IMR-90 (cell line): Measurements from ENCODE around the gene NKAIN1. TPM values are rescaled to one million over a fixed set of nuclear protein-coding genes. Genes with fewer than 3 reads are reported as not detected.

Experiments
- ATAC-seq: fragments of 200-7000 bp; cut with Tn5 transposase; 2 replicates; pipeline ENCODE4 v1.9.1; 2020; ENCODE audit warnings: low read depth, mild to moderate bottlenecking, moderate library complexity
- BruUV-seq: library from RNA; stranded (reverse); fragments of 400-500 nt; replicated peaks from 2 replicates; lab custom pipeline; 2021; lab: Mats Ljungman, UMichigan
- CTCF ChIA-PET: fragments of 300-600 bp; formaldehyde crosslinking; extraction: SDS; loops from one replicate; lab custom pipeline; 2021; ENCODE audit warnings: antibody characterized with exemption; lab: Yijun Ruan, JAX
- POLR2A ChIA-PET: fragments of 300-600 bp; sonication (Branson Sonifier 250); formaldehyde crosslinking; loops from one replicate; lab custom pipeline; 2022; ENCODE audit warnings: antibody characterized with exemption; ENCODE audit not compliant: unreplicated experiment; lab: Charles Lee
- DNase-seq: peaks from one replicate; pipeline ENCODE4 v3.0.0; 2013
- H2AFZ ChIP-seq: replicated peaks from 2 replicates; pipeline ENCODE3; 2013; ENCODE audit warnings: low read length, mild to moderate bottlenecking; ENCODE audit not compliant: poor library complexity
- H2AK5ac ChIP-seq: 2 replicates; pipeline ENCODE4 v1.6.1; 2013; ENCODE audit warnings: low read depth, low read length, inconsistent platforms
- H2AK9ac ChIP-seq: replicated peaks from 2 replicates; pipeline ENCODE3; 2013; ENCODE audit warnings: mild to moderate bottlenecking, low read depth, low read length, moderate library complexity; ENCODE audit not compliant: poor library complexity
- H2BK120ac ChIP-seq: 2 replicates; pipeline ENCODE4 v1.6.1; 2013; ENCODE audit warnings: low read depth, low read length, inconsistent platforms
- H2BK15ac ChIP-seq: 3 replicates; pipeline ENCODE4 v1.6.1; 2013; ENCODE audit warnings: low read depth, low read length, inconsistent platforms
- H2BK20ac ChIP-seq: 2 replicates; pipeline ENCODE4 v1.6.1; 2013; ENCODE audit warnings: low read depth, mild to moderate bottlenecking, inconsistent platforms, low read length, moderate library complexity
- H2BK5ac ChIP-seq: 2 replicates; pipeline ENCODE4 v1.6.1; 2013; ENCODE audit warnings: mild to moderate bottlenecking, low read depth, low read length, inconsistent platforms; ENCODE audit not compliant: poor library complexity, severe bottlenecking
- H3K14ac ChIP-seq: replicated peaks from 2 replicates; pipeline ENCODE4 v1.6.1; 2013; ENCODE audit warnings: low read depth, low read length, inconsistent platforms
- H3K18ac ChIP-seq: 2 replicates; pipeline ENCODE4 v1.6.1; 2013; ENCODE audit warnings: low read depth, low read length, control low read depth
- H3K23ac ChIP-seq: 2 replicates; pipeline ENCODE4 v1.6.1; 2013; ENCODE audit warnings: low read depth, low read length, inconsistent platforms
- H3K27ac ChIP-seq: 2 replicates; pipeline ENCODE4 v1.5.1; 2013; ENCODE audit warnings: mild to moderate bottlenecking, control low read depth, low read length; ENCODE audit not compliant: insufficient read depth
- H3K27me3 ChIP-seq: 2 replicates; pipeline ENCODE4 v1.6.1; 2013; ENCODE audit warnings: low read length; ENCODE audit not compliant: control insufficient read depth, insufficient read depth
- H3K36me3 ChIP-seq: 2 replicates; pipeline ENCODE4 v1.6.1; 2013; ENCODE audit warnings: low read length, mixed read lengths; ENCODE audit not compliant: control insufficient read depth, insufficient read depth
- H3K4ac ChIP-seq: 2 replicates; pipeline ENCODE4 v1.6.1; 2013; ENCODE audit warnings: low read depth, low read length, inconsistent platforms
- H3K4me1 ChIP-seq: 2 replicates; pipeline ENCODE4 v1.6.1; 2013; ENCODE audit warnings: low read length, mixed read lengths; ENCODE audit not compliant: control insufficient read depth, insufficient read depth
- H3K4me2 ChIP-seq: 2 replicates; pipeline ENCODE4 v1.6.1; 2013; ENCODE audit warnings: low read depth, mild to moderate bottlenecking, control low read depth, low read length, moderate library complexity
- H3K4me3 ChIP-seq: 2 replicates; pipeline ENCODE4 v1.5.1; 2013; ENCODE audit warnings: low read depth, mild to moderate bottlenecking, control low read depth, low read length, moderate library complexity; ENCODE audit not compliant: insufficient read depth
- H3K56ac ChIP-seq: 2 replicates; pipeline ENCODE4 v1.6.1; 2013; ENCODE audit warnings: low read length, inconsistent platforms; ENCODE audit not compliant: insufficient read depth; ENCODE audit errors: extremely low read depth
- H3K79me1 ChIP-seq, 2 experiments: 2 replicates each; pipeline ENCODE4 v1.6.1; 2013; ENCODE audit warnings: low read length in 2 of 2, inconsistent platforms in 1 of 2, low read depth in 1 of 2
- H3K9ac ChIP-seq: 2 replicates; pipeline ENCODE4 v1.6.1; 2013; ENCODE audit warnings: low read depth, low read length, control low read depth
- H3K9me1 ChIP-seq: 2 replicates; pipeline ENCODE4 v1.6.1; 2013; ENCODE audit warnings: low read length, inconsistent platforms; ENCODE audit not compliant: insufficient read depth
- H3K9me3 ChIP-seq: 2 replicates; pipeline ENCODE4 v1.6.1; 2013; ENCODE audit warnings: low read length; ENCODE audit not compliant: control insufficient read depth, insufficient read depth
- H4K20me1 ChIP-seq: 2 replicates; pipeline ENCODE4 v1.6.1; 2013; ENCODE audit warnings: low read length, inconsistent platforms; ENCODE audit not compliant: insufficient read depth
- H4K5ac ChIP-seq: 2 replicates; pipeline ENCODE4 v1.6.1; 2013; ENCODE audit warnings: mild to moderate bottlenecking, low read depth, low read length, control low read depth
- H4K8ac ChIP-seq, 2 experiments: 2 replicates each; pipeline ENCODE4 v1.6.1; 2013; ENCODE audit warnings: low read depth in 2 of 2, low read length in 2 of 2, control low read depth in 1 of 2, inconsistent platforms in 1 of 2
- H4K91ac ChIP-seq: 2 replicates; pipeline ENCODE4 v1.6.1; 2013; ENCODE audit warnings: low read depth, low read length, inconsistent platforms; ENCODE audit not compliant: insufficient read depth
- BHLHE40 ChIP-seq: fragments of 150-350 bp; IDR thresholded peaks from 2 replicates; pipeline ENCODE4 v1.6.1; 2016; ENCODE audit warnings: mild to moderate bottlenecking, low read depth, low read length
- CEBPB ChIP-seq: IDR thresholded peaks from 2 replicates; pipeline ENCODE4 v1.6.1; 2012; ENCODE audit warnings: low read depth, low read length, improper control_type of control experiment
- CHD1 ChIP-seq: IDR thresholded peaks from 2 replicates; pipeline ENCODE4 v1.6.1; 2012; ENCODE audit warnings: low read depth, low read length, improper control_type of control experiment
- CTCF ChIP-seq: conservative IDR thresholded peaks from 2 replicates; pipeline ENCODE4 v1.5.1; 2012; ENCODE audit warnings: mild to moderate bottlenecking, low read depth, low read length, improper control_type of control experiment
- ELK1 ChIP-seq: fragments of 150-350 bp; IDR thresholded peaks from 2 replicates; pipeline ENCODE4 v1.6.1; 2016; ENCODE audit warnings: low read depth, mild to moderate bottlenecking, low read length, moderate library complexity, borderline replicate concordance
- FOS ChIP-seq: fragments of 150-350 bp; IDR thresholded peaks from 2 replicates; pipeline ENCODE4 v1.6.1; 2016; ENCODE audit warnings: low read depth, low read length
- MAFK ChIP-seq: IDR thresholded peaks from 2 replicates; pipeline ENCODE4 v1.6.1; 2012; ENCODE audit warnings: low read depth, low read length, improper control_type of control experiment
- MAZ ChIP-seq: IDR thresholded peaks from 2 replicates; pipeline ENCODE4 v1.6.1; 2012; ENCODE audit warnings: low read depth, mild to moderate bottlenecking, low read length, improper control_type of control experiment, moderate library complexity, borderline replicate concordance
- MXI1 ChIP-seq: IDR thresholded peaks from 2 replicates; pipeline ENCODE4 v1.6.1; 2012; ENCODE audit warnings: low read depth, mild to moderate bottlenecking, low read length, moderate library complexity, borderline replicate concordance
- NFE2L2 ChIP-seq: fragments of 150-350 bp; IDR thresholded peaks from 2 replicates; pipeline ENCODE4 v1.6.1; 2016; ENCODE audit warnings: low read depth, mild to moderate bottlenecking, low read length
- POLR2A ChIP-seq: IDR thresholded peaks from 2 replicates; pipeline ENCODE4 v1.6.1; 2012; ENCODE audit warnings: mild to moderate bottlenecking, low read depth, low read length
- RAD21 ChIP-seq: IDR thresholded peaks from 2 replicates; pipeline ENCODE4 v1.6.1; 2012; ENCODE audit warnings: low read length, improper control_type of control experiment
- RCOR1 ChIP-seq: IDR thresholded peaks from 2 replicates; pipeline ENCODE4 v1.6.1; 2012; ENCODE audit warnings: mild to moderate bottlenecking, low read length, improper control_type of control experiment; ENCODE audit not compliant: insufficient replicate concordance
- RFX5 ChIP-seq: IDR thresholded peaks from 2 replicates; pipeline ENCODE4 v1.8.0; 2012; ENCODE audit warnings: low read depth, mild to moderate bottlenecking, low read length, moderate library complexity
- SMC3 ChIP-seq: fragments of 150-350 bp; IDR thresholded peaks from 2 replicates; pipeline ENCODE4 v1.6.1; 2016; ENCODE audit warnings: low read depth, mild to moderate bottlenecking, antibody characterized with exemption, low read length, moderate library complexity
- USF2 ChIP-seq: fragments of 150-350 bp; IDR thresholded peaks from 2 replicates; pipeline ENCODE4 v1.6.1; 2017; ENCODE audit warnings: mild to moderate bottlenecking, antibody characterized with exemption, low read length, low read depth
- WGBS, 2 experiments: methylation state at CpG; one replicate each; pipeline versions ENCODE4 v1.1.5 to v1.1.7; 2013; ENCODE audit warnings: missing lambda C conversion rate in 2 of 2; ENCODE audit not compliant: insufficient read length in 1 of 2; ENCODE audit errors: extremely low coverage in 2 of 2; 5-methylcytosine and 5-hydroxymethylcytosine counted together
- dilution Hi-C: fragments of 300-500 bp; cut with HindIII; formaldehyde crosslinking; loops from one replicate; pipeline ENCODE4 v1.14.3; 2018; ENCODE audit warnings: low sequenced_read_pairs; ENCODE audit not compliant: unreplicated experiment
- in situ Hi-C: fragments of 300-500 bp; cut with MboI; formaldehyde crosslinking; loops from 3 replicates; pipeline ENCODE4 v1.14.3; 2019; ENCODE audit warnings: low sequenced_read_pairs, inconsistent platforms, mixed read lengths
- intact Hi-C: fragments of 100-400 bp; cut with micrococcal nuclease; formaldehyde crosslinking; loops from 2 replicates; pipeline ENCODE4 v1.10.0; 2022
- polyA plus RNA-seq, 3 experiments: library from polyadenylated mRNA; depleted of rRNA; stranded (reverse); fragments of >200 nt; gene quantifications; 2 replicates each; pipeline ENCODE4 v1.2.3, GENCODE V29; 2012; ENCODE audit warnings: low replicate concordance in 1 of 3
- total RNA-seq: library from RNA; depleted of rRNA; stranded (reverse); fragments of >200 nt; gene quantifications from 2 replicates; pipeline ENCODE4 v1.2.3, GENCODE V29; 2012

The NKAIN1 gene
- total and polyA plus RNA-seq, 2 of the 4 experiments (the other 2 are of a cell fraction) = under 0.01 to 0.09 TPM

- Histone ChIP-seq H2AK5ac (no peak overlapping the region), H2BK5ac (no peak overlapping the region), H4K91ac (no peak overlapping the region), H3K14ac (no peak overlapping the region), H3K36me3 (peaks cover 27% of the 10 kb centered on the region), H3K4ac (no peak overlapping the region), H3K9ac (no peak overlapping the region), H3K9me3 (no peaks in the 10 kb centered on the region), H2AFZ (no peak overlapping the region), H4K5ac (no peak overlapping the region), H3K56ac (no peak overlapping the region), H3K4me1 (no peaks in the 10 kb centered on the region), H4K8ac (no peak overlapping the region), H2BK15ac (no peak overlapping the region), H3K27me3 (no peaks in the 10 kb centered on the region), H2AK9ac (no peak overlapping the region), H3K23ac (no peak overlapping the region), H3K18ac (no peak overlapping the region), H3K9me1 (no peaks in the 10 kb centered on the region; the same call in 1 of the 2 replicates), H2BK20ac (no peak overlapping the region), H3K27ac (no peak overlapping the region), H3K4me3 (no peak overlapping the region), H3K79me1 (no peaks in the 10 kb centered on the region; a peak in 1 of 4 replicates), H4K20me1 (no peaks in the 10 kb centered on the region), H2BK120ac (no peak overlapping the region), H3K4me2 (no peak overlapping the region)
- WGBS, 2 experiments = no CpG with 5 or more reads among the region's 3 CpGs
- no peak for DNase-seq
- BruUV-seq = no TSS peak
- POLR2A ChIA-PET = no interaction called here
- CTCF ChIA-PET = interaction anchor here (1.0 kb wide), 1 partner anchor 81 kb away, joined by 8 read pairs; no protein-coding TSS in a partner anchor
- TF ChIP-seq NFE2L2 = no peak
- TF ChIP-seq ELK1 = no peak
- no peak for TF ChIP-seq FOS
- TF ChIP-seq SMC3 = no peak
- no peak for TF ChIP-seq MAZ
- TF ChIP-seq CEBPB = no peak
- no peak for TF ChIP-seq POLR2A
- TF ChIP-seq MXI1 = no peak
- no peak for TF ChIP-seq BHLHE40
- no peak for TF ChIP-seq RCOR1
- no peak for TF ChIP-seq MAFK
- TF ChIP-seq USF2 = no peak
- TF ChIP-seq CHD1 = no peak
- TF ChIP-seq RFX5 = no peak
- TF ChIP-seq RAD21 = no peak
- no peak for TF ChIP-seq CTCF
- in situ Hi-C loops (no loop called here), dilution Hi-C loops (no loop called here), intact Hi-C loops (no loop called here)
- no peak for ATAC-seq
Observed at GRCh38 chr1:31263408-31263807, 23.7 kb upstream of the NKAIN1 start.
